ENCODE data around the gene SCAF4. TPM values are rescaled to one million over a fixed set of nuclear protein-coding genes. Genes with fewer than 3 reads are reported as not detected.

The SCAF4 gene
- total and polyA plus RNA-seq, 9 of the 15 experiments (the other 6 are each of a cell fraction or from before 2014, with no cell fraction given), result 2.3 to 55.7 (median 17.2) TPM

DNA sequence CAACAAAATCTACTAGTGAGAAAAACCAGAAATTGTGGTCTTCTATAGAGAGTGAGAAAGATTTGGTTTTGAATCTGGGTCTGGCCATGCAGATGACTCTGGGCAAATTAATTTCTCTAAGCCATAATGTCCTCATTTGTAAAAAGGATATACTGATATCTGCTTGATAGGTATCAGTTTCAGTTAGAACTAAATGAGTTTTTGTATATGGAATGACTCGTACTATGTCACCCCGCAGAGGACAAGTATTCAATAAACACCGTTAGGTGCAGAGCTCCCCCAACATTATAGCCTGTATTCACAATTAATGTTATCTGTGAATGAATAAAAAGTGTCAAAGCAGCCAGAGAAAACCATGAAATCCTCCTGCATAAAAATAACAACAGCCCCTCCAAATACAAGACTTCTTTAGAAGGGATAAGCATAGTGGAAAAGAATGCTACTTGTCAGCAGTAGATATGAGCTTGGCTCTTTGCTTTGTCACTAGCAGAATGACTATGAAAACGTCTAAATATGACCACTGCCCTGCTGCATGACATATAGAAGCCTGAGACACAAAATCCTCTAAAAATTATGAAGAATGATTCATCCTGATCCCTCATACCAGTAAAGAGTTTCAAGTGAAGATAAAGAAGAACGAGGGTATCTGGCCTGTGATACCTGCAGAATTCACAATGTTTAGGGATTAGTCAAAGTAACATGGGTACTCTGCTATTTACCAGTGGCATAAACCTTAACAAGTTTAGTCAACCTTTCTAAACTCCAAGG, 17.8 kb downstream of the SCAF4 start (continued):
- TF ChIP-seq, protein P1, sequence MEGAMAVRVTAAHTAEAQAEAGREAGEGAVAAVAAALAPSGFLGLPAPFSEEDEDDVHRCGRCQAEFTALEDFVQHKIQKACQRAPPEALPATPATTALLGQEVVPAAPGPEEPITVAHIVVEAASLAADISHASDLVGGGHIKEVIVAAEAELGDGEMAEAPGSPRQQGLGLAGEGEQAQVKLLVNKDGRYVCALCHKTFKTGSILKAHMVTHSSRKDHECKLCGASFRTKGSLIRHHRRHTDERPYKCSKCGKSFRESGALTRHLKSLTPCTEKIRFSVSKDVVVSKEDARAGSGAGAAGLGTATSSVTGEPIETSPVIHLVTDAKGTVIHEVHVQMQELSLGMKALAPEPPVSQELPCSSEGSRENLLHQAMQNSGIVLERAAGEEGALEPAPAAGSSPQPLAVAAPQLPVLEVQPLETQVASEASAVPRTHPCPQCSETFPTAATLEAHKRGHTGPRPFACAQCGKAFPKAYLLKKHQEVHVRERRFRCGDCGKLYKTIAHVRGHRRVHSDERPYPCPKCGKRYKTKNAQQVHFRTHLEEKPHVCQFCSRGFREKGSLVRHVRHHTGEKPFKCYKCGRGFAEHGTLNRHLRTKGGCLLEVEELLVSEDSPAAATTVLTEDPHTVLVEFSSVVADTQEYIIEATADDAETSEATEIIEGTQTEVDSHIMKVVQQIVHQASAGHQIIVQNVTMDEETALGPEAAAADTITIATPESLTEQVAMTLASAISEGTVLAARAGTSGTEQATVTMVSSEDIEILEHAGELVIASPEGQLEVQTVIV (CRISPR knock-in tag; IDR thresholded peaks at IDR 0.05; ENCODE audit: borderline replicate concordance), result no peak
- TF ChIP-seq, protein P2, sequence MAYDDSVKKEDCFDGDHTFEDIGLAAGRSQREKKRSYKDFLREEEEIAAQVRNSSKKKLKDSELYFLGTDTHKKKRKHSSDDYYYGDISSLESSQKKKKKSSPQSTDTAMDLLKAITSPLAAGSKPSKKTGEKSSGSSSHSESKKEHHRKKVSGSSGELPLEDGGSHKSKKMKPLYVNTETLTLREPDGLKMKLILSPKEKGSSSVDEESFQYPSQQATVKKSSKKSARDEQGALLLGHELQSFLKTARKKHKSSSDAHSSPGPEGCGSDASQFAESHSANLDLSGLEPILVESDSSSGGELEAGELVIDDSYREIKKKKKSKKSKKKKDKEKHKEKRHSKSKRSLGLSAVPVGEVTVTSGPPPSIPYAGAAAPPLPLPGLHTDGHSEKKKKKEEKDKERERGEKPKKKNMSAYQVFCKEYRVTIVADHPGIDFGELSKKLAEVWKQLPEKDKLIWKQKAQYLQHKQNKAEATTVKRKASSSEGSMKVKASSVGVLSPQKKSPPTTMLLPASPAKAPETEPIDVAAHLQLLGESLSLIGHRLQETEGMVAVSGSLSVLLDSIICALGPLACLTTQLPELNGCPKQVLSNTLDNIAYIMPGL (CRISPR knock-in tag; IDR thresholded peaks at IDR 0.05), result no peak
- TF ChIP-seq KLF16 (IDR thresholded peaks at IDR 0.05) (peak; percentile 22; the same call in 1 of the 2 replicates), HOXB6 (CRISPR knock-in tag; IDR thresholded peaks at IDR 0.05; ENCODE audit: borderline replicate concordance) (no peak), CAMTA2 (CRISPR knock-in tag; conservative IDR thresholded peaks at IDR 0.05) (no peak), EP400 (IDR thresholded peaks at IDR 0.05) (no peak), PCBP2 (IDR thresholded peaks at IDR 0.05; ENCODE audit: low read depth, low read length, poor library complexity, severe bottlenecking) (no peak), CBFA2T3 (IDR thresholded peaks at IDR 0.05) (peak; percentile 88), HLTF (IDR thresholded peaks at IDR 0.05) (no peak), SMARCC2 (IDR thresholded peaks at IDR 0.05; ENCODE audit: low read depth) (peak; percentile 83), BCOR (IDR thresholded peaks at IDR 0.05) (peak; percentile 30; the same call in 1 of the 2 replicates), STAG1 (CRISPR knock-in tag; IDR thresholded peaks at IDR 0.05; ENCODE audit: borderline replicate concordance) (no peak), DIDO1 (tag; IDR thresholded peaks at IDR 0.05; ENCODE audit: low read depth) (no peak), IFI16 (CRISPR knock-in tag; IDR thresholded peaks at IDR 0.05) (no peak)
- TF ChIP-seq, protein P3, sequence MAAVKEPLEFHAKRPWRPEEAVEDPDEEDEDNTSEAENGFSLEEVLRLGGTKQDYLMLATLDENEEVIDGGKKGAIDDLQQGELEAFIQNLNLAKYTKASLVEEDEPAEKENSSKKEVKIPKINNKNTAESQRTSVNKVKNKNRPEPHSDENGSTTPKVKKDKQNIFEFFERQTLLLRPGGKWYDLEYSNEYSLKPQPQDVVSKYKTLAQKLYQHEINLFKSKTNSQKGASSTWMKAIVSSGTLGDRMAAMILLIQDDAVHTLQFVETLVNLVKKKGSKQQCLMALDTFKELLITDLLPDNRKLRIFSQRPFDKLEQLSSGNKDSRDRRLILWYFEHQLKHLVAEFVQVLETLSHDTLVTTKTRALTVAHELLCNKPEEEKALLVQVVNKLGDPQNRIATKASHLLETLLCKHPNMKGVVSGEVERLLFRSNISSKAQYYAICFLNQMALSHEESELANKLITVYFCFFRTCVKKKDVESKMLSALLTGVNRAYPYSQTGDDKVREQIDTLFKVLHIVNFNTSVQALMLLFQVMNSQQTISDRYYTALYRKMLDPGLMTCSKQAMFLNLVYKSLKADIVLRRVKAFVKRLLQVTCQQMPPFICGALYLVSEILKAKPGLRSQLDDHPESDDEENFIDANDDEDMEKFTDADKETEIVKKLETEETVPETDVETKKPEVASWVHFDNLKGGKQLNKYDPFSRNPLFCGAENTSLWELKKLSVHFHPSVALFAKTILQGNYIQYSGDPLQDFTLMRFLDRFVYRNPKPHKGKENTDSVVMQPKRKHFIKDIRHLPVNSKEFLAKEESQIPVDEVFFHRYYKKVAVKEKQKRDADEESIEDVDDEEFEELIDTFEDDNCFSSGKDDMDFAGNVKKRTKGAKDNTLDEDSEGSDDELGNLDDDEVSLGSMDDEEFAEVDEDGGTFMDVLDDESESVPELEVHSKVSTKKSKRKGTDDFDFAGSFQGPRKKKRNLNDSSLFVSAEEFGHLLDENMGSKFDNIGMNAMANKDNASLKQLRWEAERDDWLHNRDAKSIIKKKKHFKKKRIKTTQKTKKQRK (IDR thresholded peaks at IDR 0.05; ENCODE audit: borderline replicate concordance, low read depth, low read length), result no peak
- TF ChIP-seq, protein P4, sequence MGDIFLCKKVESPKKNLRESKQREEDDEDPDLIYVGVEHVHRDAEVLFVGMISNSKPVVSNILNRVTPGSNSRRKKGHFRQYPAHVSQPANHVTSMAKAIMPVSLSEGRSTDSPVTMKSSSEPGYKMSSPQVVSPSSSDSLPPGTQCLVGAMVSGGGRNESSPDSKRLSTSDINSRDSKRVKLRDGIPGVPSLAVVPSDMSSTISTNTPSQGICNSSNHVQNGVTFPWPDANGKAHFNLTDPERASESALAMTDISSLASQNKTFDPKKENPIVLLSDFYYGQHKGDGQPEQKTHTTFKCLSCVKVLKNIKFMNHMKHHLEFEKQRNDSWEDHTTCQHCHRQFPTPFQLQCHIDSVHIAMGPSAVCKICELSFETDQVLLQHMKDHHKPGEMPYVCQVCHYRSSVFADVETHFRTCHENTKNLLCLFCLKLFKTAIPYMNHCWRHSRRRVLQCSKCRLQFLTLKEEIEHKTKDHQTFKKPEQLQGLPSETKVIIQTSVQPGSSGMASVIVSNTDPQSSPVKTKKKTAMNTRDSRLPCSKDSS (IDR thresholded peaks at IDR 0.05; ENCODE audit: low read depth, partially characterized antibody), result no peak
- TF ChIP-seq, protein P5, sequence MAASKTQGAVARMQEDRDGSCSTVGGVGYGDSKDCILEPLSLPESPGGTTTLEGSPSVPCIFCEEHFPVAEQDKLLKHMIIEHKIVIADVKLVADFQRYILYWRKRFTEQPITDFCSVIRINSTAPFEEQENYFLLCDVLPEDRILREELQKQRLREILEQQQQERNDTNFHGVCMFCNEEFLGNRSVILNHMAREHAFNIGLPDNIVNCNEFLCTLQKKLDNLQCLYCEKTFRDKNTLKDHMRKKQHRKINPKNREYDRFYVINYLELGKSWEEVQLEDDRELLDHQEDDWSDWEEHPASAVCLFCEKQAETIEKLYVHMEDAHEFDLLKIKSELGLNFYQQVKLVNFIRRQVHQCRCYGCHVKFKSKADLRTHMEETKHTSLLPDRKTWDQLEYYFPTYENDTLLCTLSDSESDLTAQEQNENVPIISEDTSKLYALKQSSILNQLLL (CRISPR knock-in tag; IDR thresholded peaks at IDR 0.05; ENCODE audit: borderline replicate concordance), result no peak

Measured in K562 (cell line).